Measurements from ENCODE around the gene HSDL1. TPM values are rescaled to one million over a fixed set of nuclear protein-coding genes. Genes with fewer than 3 reads are reported as not detected.

Gene HSDL1
- total and polyA plus RNA-seq, 2 of the 4 experiments (the other 2 are of a cell fraction) = 11.6 to 18.3 TPM

GRCh38 chr16:84107921-84108320, 37.1 kb downstream of the HSDL1 start:
- ChIA-PET POLR2A (ENCODE audit: unreplicated experiment) (no interaction called here), CTCF (no interaction called here)
- Histone ChIP-seq H3K27ac (ENCODE audit: insufficient read depth, low read length) (no peak overlapping the region), H4K8ac (ENCODE audit: low read depth in 2 of 2, low read length in 2 of 2) (no peak overlapping the region), H2AK5ac (ENCODE audit: low read depth, low read length) (no peak overlapping the region), H2BK15ac (ENCODE audit: low read depth, low read length) (no peak overlapping the region), H3K27me3 (ENCODE audit: control insufficient read depth, insufficient read depth, low read length) (no peaks in the 10 kb centered on the region), H4K5ac (ENCODE audit: low read depth, low read length) (no peak overlapping the region), H3K4ac (ENCODE audit: low read depth, low read length) (no peak overlapping the region), H3K4me3 (ENCODE audit: insufficient read depth, low read depth, low read length) (no peak overlapping the region), H2BK5ac (ENCODE audit: low read depth, low read length, poor library complexity, severe bottlenecking) (no peak overlapping the region), H3K79me1 (ENCODE audit: low read depth in 1 of 2, low read length in 2 of 2) (peaks cover 31 to 78% of the 10 kb centered on the region in 2 experiments), H3K4me1 (ENCODE audit: control insufficient read depth, insufficient read depth, low read length) (peaks cover 3% of the 10 kb centered on the region; the same call in 1 of the 2 replicates), H4K20me1 (ENCODE audit: insufficient read depth, low read length) (peaks cover 70% of the 10 kb centered on the region), H2AK9ac (replicated peaks; ENCODE audit: low read depth, low read length, poor library complexity) (no peak overlapping the region), H3K14ac (replicated peaks; ENCODE audit: low read depth, low read length) (no peak overlapping the region), H4K91ac (ENCODE audit: insufficient read depth, low read depth, low read length) (no peak overlapping the region), H3K56ac (ENCODE audit: extremely low read depth, insufficient read depth, low read length) (no peak overlapping the region), H3K36me3 (ENCODE audit: control insufficient read depth, insufficient read depth, low read length) (peaks cover 7% of the 10 kb centered on the region; the same call in 1 of the 2 replicates), H3K9ac (ENCODE audit: low read depth, low read length) (no peak overlapping the region), H2AFZ (replicated peaks; ENCODE audit: low read length, poor library complexity) (no peak overlapping the region), H3K23ac (ENCODE audit: low read depth, low read length) (no peak overlapping the region), H2BK20ac (ENCODE audit: low read depth, low read length) (no peak overlapping the region), H3K9me1 (ENCODE audit: insufficient read depth, low read length) (peaks cover 8% of the 10 kb centered on the region), H3K9me3 (ENCODE audit: control insufficient read depth, insufficient read depth, low read length) (no peaks in the 10 kb centered on the region), H3K4me2 (ENCODE audit: low read depth, low read length) (no peak overlapping the region), H2BK120ac (ENCODE audit: low read depth, low read length) (no peak overlapping the region), H3K18ac (ENCODE audit: low read depth, low read length) (no peak overlapping the region)
- in situ Hi-C loops (cut with MboI; ENCODE audit: low sequenced_read_pairs) = no loop called here
- intact Hi-C loops (cut with micrococcal nuclease) = no loop called here
- no TSS peak for BruUV-seq (replicated peaks)
- dilution Hi-C loops (cut with HindIII; ENCODE audit: low sequenced_read_pairs, unreplicated experiment) = no loop called here
- no peak for TF ChIP-seq BHLHE40 (IDR thresholded peaks at IDR 0.05; ENCODE audit: low read depth, low read length)
- no peak for TF ChIP-seq ELK1 (IDR thresholded peaks at IDR 0.05; ENCODE audit: borderline replicate concordance, low read depth, low read length)
- TF ChIP-seq MXI1 (IDR thresholded peaks at IDR 0.05; ENCODE audit: borderline replicate concordance, low read depth, low read length) = no peak
- no peak for TF ChIP-seq CEBPB (IDR thresholded peaks at IDR 0.05; ENCODE audit: low read depth, low read length)
- no peak for TF ChIP-seq RCOR1 (IDR thresholded peaks at IDR 0.05; ENCODE audit: insufficient replicate concordance, low read length)
- no peak for TF ChIP-seq NFE2L2 (IDR thresholded peaks at IDR 0.05; ENCODE audit: low read depth, low read length)
- TF ChIP-seq RFX5 (IDR thresholded peaks at IDR 0.05; ENCODE audit: low read depth, low read length) = no peak
- no peak for TF ChIP-seq RAD21 (IDR thresholded peaks at IDR 0.05; ENCODE audit: low read length)
- TF ChIP-seq CHD1 (IDR thresholded peaks at IDR 0.05; ENCODE audit: low read depth, low read length) = no peak
- TF ChIP-seq SMC3 (IDR thresholded peaks at IDR 0.05; ENCODE audit: low read depth, low read length) = no peak
- no peak for TF ChIP-seq MAZ (IDR thresholded peaks at IDR 0.05; ENCODE audit: borderline replicate concordance, low read depth, low read length)
- TF ChIP-seq POLR2A (IDR thresholded peaks at IDR 0.05; ENCODE audit: low read depth, low read length) = no peak
- TF ChIP-seq CTCF (conservative IDR thresholded peaks at IDR 0.05; ENCODE audit: low read depth, low read length) = no peak
- no peak for TF ChIP-seq MAFK (IDR thresholded peaks at IDR 0.05; ENCODE audit: low read depth, low read length)
- TF ChIP-seq USF2 (IDR thresholded peaks at IDR 0.05; ENCODE audit: low read depth, low read length) = no peak
- ATAC-seq (ENCODE audit: low read depth) = no peak
- 100% methylated on average over 2 of the region's 2 CpGs; no CpG with 5 or more reads in 1 of the 2 experiments for WGBS, 2 experiments (ENCODE audit: extremely low coverage in 2 of 2, insufficient read length in 1 of 2)
- DNase-seq = no peak
